Upper lobe of right lung (tissue), 1 donor: ENCODE measurements around the gene RSRC1. TPM values are rescaled to one million over a fixed set of nuclear protein-coding genes. Genes with fewer than 3 reads are reported as not detected.
"Not testable (repeated sequence)": the region's sequence is repeated elsewhere in the genome, so short reads cannot be mapped to it uniquely, and the experiment has no call there.

Experiments
- ATAC-seq: fragments of 200-7000 bp; cut with Tn5 transposase; one replicate; pipeline ENCODE4 v1.9.1; 2020; ENCODE audit warnings: mild to moderate bottlenecking, moderate library complexity
- DNase-seq: peaks from one replicate; pipeline ENCODE4 v3.0.0-alpha.2; 2020
- H3K27ac ChIP-seq: fragments of 200-600 bp; one replicate; pipeline ENCODE4 v1.8.0; 2022
- H3K27me3 ChIP-seq: fragments of 200-600 bp; one replicate; pipeline ENCODE4 v1.8.0; 2022; ENCODE audit warnings: mild to moderate bottlenecking
- H3K36me3 ChIP-seq: fragments of 200-600 bp; one replicate; pipeline ENCODE4 v1.8.0; 2022
- H3K4me1 ChIP-seq: fragments of 200-600 bp; one replicate; pipeline ENCODE4 v1.8.0; 2022
- H3K4me3 ChIP-seq: fragments of 200-600 bp; one replicate; pipeline ENCODE4 v1.8.0; 2022; ENCODE audit warnings: mild to moderate bottlenecking
- H3K9me3 ChIP-seq: fragments of 200-600 bp; one replicate; pipeline ENCODE4 v1.8.0; 2022
- CTCF ChIP-seq: fragments of 200-600 bp; IDR thresholded peaks from one replicate; pipeline ENCODE4 v1.8.0; 2022; ENCODE audit warnings: antibody characterized with exemption
- intact Hi-C: fragments of 100-400 bp; cut with DNase I; formaldehyde crosslinking; loops from one replicate; pipeline ENCODE4 v1.11.0; 2022
- total RNA-seq: library from RNA; stranded (reverse); fragmentation: NEBNext Ultra II Directional; extraction: Animal tissue kit (Norgen Biotek cat#: 25700); gene quantifications from one replicate; pipeline ENCODE4 v1.2.1, GENCODE V29; 2021
- donor health status: DM: no; HTN: yes; CAD: no; lungs with severe emphysema.

The RSRC1 gene
- total RNA-seq, 1 donor from 2014 or later = 28.1 TPM

- no peak overlapping the region for H3K4me3 ChIP-seq
- H3K36me3 ChIP-seq = no peaks in the 10 kb centered on the region
- TF ChIP-seq CTCF = no peak
- DNase-seq (no peak), ATAC-seq (no peak)
- H3K4me1 ChIP-seq = no peaks in the 10 kb centered on the region
- intact Hi-C loops = no loop called here
- H3K9me3 ChIP-seq = no peaks in the 10 kb centered on the region
- no peaks in the 10 kb centered on the region for H3K27me3 ChIP-seq
- H3K27ac ChIP-seq = no peak overlapping the region
Observed at GRCh38 chr3:158226429-158226828, 116.5 kb downstream of the RSRC1 start.

GRCh38 chr3:158228942-158229341, 119.1 kb downstream of the RSRC1 start:
- H3K27ac ChIP-seq, H3K27me3 ChIP-seq, H3K4me3 ChIP-seq, intact Hi-C loops, H3K36me3 ChIP-seq, ATAC-seq, H3K4me1 ChIP-seq, DNase-seq, H3K9me3 ChIP-seq: not testable (repeated sequence)

GRCh38 chr3:158233791-158234190, 123.9 kb downstream of the RSRC1 start:
- no peak for DNase-seq
- intact Hi-C loops = no loop called here
- Histone ChIP-seq H3K27me3 (no peaks in the 10 kb centered on the region), H3K4me3 (no peak overlapping the region), H3K4me1 (no peaks in the 10 kb centered on the region), H3K36me3 (no peaks in the 10 kb centered on the region), H3K27ac (no peak overlapping the region), H3K9me3 (no peaks in the 10 kb centered on the region)
- no peak for ATAC-seq
- no peak for TF ChIP-seq CTCF

GRCh38 chr3:158244274-158244673, 134.4 kb downstream of the RSRC1 start:
- intact Hi-C loops = no loop called here
- Histone ChIP-seq H3K27ac (no peak overlapping the region), H3K4me1 (no peaks in the 10 kb centered on the region), H3K4me3 (no peak overlapping the region), H3K36me3 (no peaks in the 10 kb centered on the region), H3K27me3 (no peaks in the 10 kb centered on the region), H3K9me3 (no peaks in the 10 kb centered on the region)
- no peak for TF ChIP-seq CTCF
- DNase-seq (no peak), ATAC-seq (no peak)

GRCh38 chr3:158247288-158247687, 137.4 kb downstream of the RSRC1 start:
- Histone ChIP-seq H3K4me1 (no peaks in the 10 kb centered on the region), H3K4me3 (no peak overlapping the region), H3K27me3 (no peaks in the 10 kb centered on the region), H3K9me3 (no peaks in the 10 kb centered on the region), H3K36me3 (no peaks in the 10 kb centered on the region), H3K27ac (no peak overlapping the region)
- ATAC-seq = no peak
- intact Hi-C loops = no loop called here
- no peak for TF ChIP-seq CTCF
- DNase-seq = no peak

- Histone ChIP-seq H3K4me3 (no peak overlapping the region), H3K36me3 (no peaks in the 10 kb centered on the region), H3K9me3 (no peaks in the 10 kb centered on the region), H3K4me1 (no peaks in the 10 kb centered on the region), H3K27me3 (no peaks in the 10 kb centered on the region), H3K27ac (no peak overlapping the region)
- no peak for TF ChIP-seq CTCF
- DNase-seq = no peak
- intact Hi-C loops = no loop called here
- no peak for ATAC-seq
Observed at GRCh38 chr3:158248261-158248660, 138.4 kb downstream of the RSRC1 start.
